Measurements from ENCODE around the gene MAP10.

DNA sequence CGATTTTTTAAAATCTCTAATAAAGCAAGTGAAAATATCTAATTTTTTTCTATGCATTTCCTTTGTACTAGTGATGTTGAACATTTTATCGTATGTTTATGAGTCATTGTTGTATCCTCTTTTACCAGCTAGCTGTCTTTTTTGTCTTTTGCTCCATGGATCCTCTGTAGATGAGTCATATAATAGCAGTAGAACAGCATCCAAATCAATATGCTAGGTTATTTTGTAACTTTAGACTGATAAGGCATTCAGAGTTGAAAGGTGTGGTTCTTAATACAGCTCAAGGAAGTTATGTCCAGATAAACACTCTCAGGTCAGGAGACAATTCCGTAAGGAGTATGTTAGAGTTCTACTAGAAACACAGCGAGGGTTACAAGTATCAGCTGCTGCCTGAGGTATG is 31.9 kb downstream of the MAP10 start:
- TF ChIP-seq TCF7L2 (IDR thresholded peaks at IDR 0.05; ENCODE audit: borderline replicate concordance, low read depth, low read length) (no peak), ZNF274 (IDR thresholded peaks at IDR 0.05; ENCODE audit: low read length) (no peak), ZNF274 (tag by site-specific recombination; IDR thresholded peaks at IDR 0.05; ENCODE audit: borderline replicate concordance) (no peak), ZNF629 (tag by site-specific recombination; IDR thresholded peaks at IDR 0.05) (no peak), ZNF10 (tag by site-specific recombination; IDR thresholded peaks at IDR 0.05) (no peak), ZNF175 (tag by site-specific recombination; IDR thresholded peaks at IDR 0.05) (no peak), ZNF558 (tag by site-specific recombination; IDR thresholded peaks at IDR 0.05) (no peak), ZBTB49 (tag by site-specific recombination; IDR thresholded peaks at IDR 0.05; ENCODE audit: low read depth) (no peak), ZNF266 (tag by site-specific recombination; IDR thresholded peaks at IDR 0.05; ENCODE audit: low read depth) (no peak), CTCF (tag by site-specific recombination; IDR thresholded peaks at IDR 0.05) (no peak), ZEB2 (tag by site-specific recombination; IDR thresholded peaks at IDR 0.05) (no peak)
